CD4-positive, CD25-positive, alpha-beta regulatory T cell (primary cell): Measurements from ENCODE around the gene GBF1. TPM values are rescaled to one million over a fixed set of nuclear protein-coding genes. Genes with fewer than 3 reads are reported as not detected.

Source experiments
- ATAC-seq, 2 donors: fragments of 150-1000 bp; cut with Tn5 transposase; one replicate each; pipeline ENCODE4 v1.10.0; 2021; ENCODE audit warnings: low read depth in 2 of 2, moderate number of reproducible peaks in 2 of 2, moderate library complexity in 1 of 2
- DNase-seq, 3 donors: peaks; one replicate each; pipeline versions ENCODE4 v3.0.0 to v3.0.0-alpha.2; 2012 to 2022; ENCODE audit warnings: mixed read lengths in 1 of 3
- H3K27ac ChIP-seq: one replicate; pipeline ENCODE4 v1.7.0; 2013; ENCODE audit warnings: mild to moderate bottlenecking, low read length; ENCODE audit not compliant: insufficient read depth, poor library complexity, severe bottlenecking
- H3K27me3 ChIP-seq: one replicate; pipeline ENCODE4 v1.7.0; 2013; ENCODE audit warnings: low read length; ENCODE audit not compliant: control insufficient read depth, insufficient read depth
- H3K36me3 ChIP-seq: one replicate; pipeline ENCODE4 v1.7.0; 2013; ENCODE audit warnings: mild to moderate bottlenecking, low read length, moderate library complexity; ENCODE audit not compliant: control insufficient read depth, insufficient read depth
- H3K4me1 ChIP-seq: 2 replicates; pipeline ENCODE4 v1.7.0; 2013; ENCODE audit warnings: mild to moderate bottlenecking, low read length; ENCODE audit not compliant: insufficient read depth, control insufficient read depth, poor library complexity, severe bottlenecking
- H3K4me3 ChIP-seq: one replicate; pipeline ENCODE4 v1.7.0; 2013; ENCODE audit warnings: low read depth, mild to moderate bottlenecking, low read length, moderate library complexity
- H3K9me3 ChIP-seq, 2 experiments: 1 replicate in 1 of 2; 2 replicates in 1 of 2; pipeline ENCODE4 v1.7.0; 2013; ENCODE audit warnings: low read length in 2 of 2, mild to moderate bottlenecking in 1 of 2, moderate library complexity in 1 of 2; ENCODE audit not compliant: control insufficient read depth in 2 of 2
- H3K27ac Mint-ChIP-seq, 3 donors: one replicate each; pipeline ENCODE4 v1.8.0; 2020 to 2022; ENCODE audit warnings: mild to moderate bottlenecking in 3 of 3, mixed read lengths in 3 of 3, moderate library complexity in 2 of 3
- H3K27me3 Mint-ChIP-seq: one replicate; pipeline ENCODE4 v1.8.0; 2022; ENCODE audit warnings: mild to moderate bottlenecking, mixed read lengths
- H3K36me3 Mint-ChIP-seq: one replicate; pipeline ENCODE4 v1.8.0; 2020; ENCODE audit warnings: mixed read lengths
- H3K4me1 Mint-ChIP-seq, 4 donors: one replicate each; pipeline ENCODE4 v1.8.0; 2020 to 2022; ENCODE audit warnings: mixed read lengths in 4 of 4, mild to moderate bottlenecking in 1 of 4
- H3K4me3 Mint-ChIP-seq, 4 donors: one replicate each; pipeline ENCODE4 v1.8.0; 2020 to 2022; ENCODE audit warnings: mild to moderate bottlenecking in 4 of 4, mixed read lengths in 4 of 4, moderate library complexity in 3 of 4
- H3K9me3 Mint-ChIP-seq, 7 donors: one replicate each; pipeline ENCODE4 v1.8.0; 2020 to 2022; ENCODE audit warnings: mixed read lengths in 7 of 7, mild to moderate bottlenecking in 3 of 7, moderate library complexity in 2 of 7
- polyA plus RNA-seq, 4 donors: library from polyadenylated mRNA; unstranded; fragments of 300-500 nt; fragmentation: Illumina TruSeq; gene quantifications; one replicate each; pipeline ENCODE4 v1.2.3, GENCODE V29; 2021
- total RNA-seq: library from RNA; stranded (reverse); gene quantifications from one replicate; pipeline ENCODE4 v1.2.3, GENCODE V29; 2022

The GBF1 gene
- total and polyA plus RNA-seq, 5 donors from 2014 or later = 8.8 to 45.6 (median 10.0) TPM

- H3K27me3 Mint-ChIP-seq = no peaks in the 10 kb centered on the region
- DNase-seq (no peak), ATAC-seq (no peak)
- peaks cover 3% of the 10 kb centered on the region for H3K36me3 Mint-ChIP-seq
- H3K9me3 Mint-ChIP-seq = no peaks in the 10 kb centered on the region
- Histone ChIP-seq H3K36me3 (peaks cover 4% of the 10 kb centered on the region), H3K4me3 (no peak overlapping the region), H3K9me3 (no peaks in the 10 kb centered on the region), H3K27ac (no peak overlapping the region), H3K4me1 (peaks cover 7% of the 10 kb centered on the region), H3K27me3 (no peaks in the 10 kb centered on the region)
- peaks cover 19 to 64% (median 29%) of the 10 kb centered on the region in 4 donors for H3K4me1 Mint-ChIP-seq
- H3K27ac Mint-ChIP-seq = no peak overlapping the region
- no peak overlapping the region for H3K4me3 Mint-ChIP-seq
Measured at GRCh38 chr10:102275343-102275742, 30.0 kb downstream of the GBF1 start.

GRCh38 chr10:102279104-102279503 lies 33.8 kb downstream of the GBF1 start:
- Histone ChIP-seq H3K27ac (no peak overlapping the region), H3K9me3 (no peaks in the 10 kb centered on the region), H3K36me3 (peaks cover 4% of the 10 kb centered on the region), H3K4me1 (peaks cover 26% of the 10 kb centered on the region), H3K27me3 (no peaks in the 10 kb centered on the region), H3K4me3 (no peak overlapping the region)
- Mint-ChIP-seq H3K27ac (no peak overlapping the region), H3K9me3 (no peaks in the 10 kb centered on the region), H3K4me1 (peaks cover 31 to 64% (median 37%) of the 10 kb centered on the region in 4 donors), H3K4me3 (no peak overlapping the region), H3K36me3 (peaks cover 4% of the 10 kb centered on the region), H3K27me3 (no peaks in the 10 kb centered on the region)
- ATAC-seq (no peak), DNase-seq (no peak)

- no peak for DNase-seq
- no peak overlapping the region for H3K27ac ChIP-seq
- H3K27me3 ChIP-seq = no peaks in the 10 kb centered on the region
- peaks cover 4% of the 10 kb centered on the region for H3K36me3 Mint-ChIP-seq
- peak overlapping the region; percentile 4 for H3K4me3 ChIP-seq
- no peak for ATAC-seq
- no peaks in the 10 kb centered on the region for H3K27me3 Mint-ChIP-seq
- peaks cover 33 to 72% (median 48%) of the 10 kb centered on the region in 4 donors for H3K4me1 Mint-ChIP-seq
- peaks cover 34% of the 10 kb centered on the region for H3K4me1 ChIP-seq
- no peaks in the 10 kb centered on the region for H3K9me3 Mint-ChIP-seq
- H3K9me3 ChIP-seq = no peaks in the 10 kb centered on the region
- peak overlapping the region; percentile 8 to 96 (median 75) for H3K27ac Mint-ChIP-seq
- H3K4me3 Mint-ChIP-seq = peak overlapping the region in 2 of 4 donors; percentile 53 to 67
- H3K36me3 ChIP-seq = peaks cover 4% of the 10 kb centered on the region
Measured at GRCh38 chr10:102280397-102281101, 35.2 kb downstream of the GBF1 start.

- Mint-ChIP-seq H3K9me3 (no peaks in the 10 kb centered on the region), H3K27me3 (no peaks in the 10 kb centered on the region), H3K4me1 (peaks cover 33 to 75% (median 52%) of the 10 kb centered on the region in 4 donors), H3K27ac (peak overlapping the region; percentile 8 to 75 (median 72)), H3K4me3 (no peak overlapping the region), H3K36me3 (peaks cover 7% of the 10 kb centered on the region)
- no peak for ATAC-seq
- DNase-seq = no peak
- Histone ChIP-seq H3K4me1 (peaks cover 34% of the 10 kb centered on the region), H3K27ac (no peak overlapping the region), H3K4me3 (no peak overlapping the region), H3K36me3 (peaks cover 4% of the 10 kb centered on the region), H3K9me3 (no peaks in the 10 kb centered on the region), H3K27me3 (no peaks in the 10 kb centered on the region)
Measured at GRCh38 chr10:102281102-102281487, 35.8 kb downstream of the GBF1 start.

GRCh38 chr10:102283488-102283887 lies 38.2 kb downstream of the GBF1 start:
- Histone ChIP-seq H3K27ac (peak overlapping the region; percentile 42), H3K4me1 (peaks cover 34% of the 10 kb centered on the region), H3K36me3 (peaks cover 14% of the 10 kb centered on the region), H3K27me3 (no peaks in the 10 kb centered on the region), H3K4me3 (peak overlapping the region; percentile 60), H3K9me3 (no peaks in the 10 kb centered on the region)
- Mint-ChIP-seq H3K4me1 (peaks cover 32 to 76% (median 54%) of the 10 kb centered on the region in 4 donors), H3K36me3 (peaks cover 20% of the 10 kb centered on the region), H3K27me3 (no peaks in the 10 kb centered on the region), H3K4me3 (peak overlapping the region in 3 of 4 donors; percentile 19 to 77 (median 32)), H3K27ac (peak overlapping the region; percentile 31 to 93 (median 62)), H3K9me3 (no peaks in the 10 kb centered on the region)
- DNase-seq (no peak), ATAC-seq (no peak)

- Mint-ChIP-seq H3K4me1 (peaks cover 28 to 72% (median 52%) of the 10 kb centered on the region in 4 donors), H3K36me3 (peaks cover 20% of the 10 kb centered on the region), H3K9me3 (no peaks in the 10 kb centered on the region), H3K27me3 (no peaks in the 10 kb centered on the region), H3K4me3 (peak overlapping the region; percentile 16 to 77 (median 26)), H3K27ac (peak overlapping the region; percentile 62 to 93 (median 68))
- Histone ChIP-seq H3K4me1 (peaks cover 34% of the 10 kb centered on the region), H3K4me3 (peak overlapping the region; percentile 60), H3K36me3 (peaks cover 14% of the 10 kb centered on the region), H3K27ac (no peak overlapping the region), H3K9me3 (no peaks in the 10 kb centered on the region), H3K27me3 (no peaks in the 10 kb centered on the region)
- DNase-seq (peak in 1 of 3 donors; percentile 86), ATAC-seq (peak; percentile 57 to 78)
Measured at GRCh38 chr10:102283890-102284289, 38.6 kb downstream of the GBF1 start.

GRCh38 chr10:102284531-102284930 lies 39.2 kb downstream of the GBF1 start:
- no peaks in the 10 kb centered on the region for H3K9me3 ChIP-seq
- Mint-ChIP-seq H3K36me3 (peaks cover 20% of the 10 kb centered on the region), H3K4me3 (peak overlapping the region in 3 of 4 donors; percentile 18 to 32 (median 19)), H3K9me3 (no peaks in the 10 kb centered on the region), H3K27me3 (no peaks in the 10 kb centered on the region), H3K27ac (peak overlapping the region in 1 of 3 donors; percentile 57), H3K4me1 (peaks cover 26 to 68% (median 53%) of the 10 kb centered on the region in 4 donors)
- H3K27me3 ChIP-seq = no peaks in the 10 kb centered on the region
- peaks cover 34% of the 10 kb centered on the region for H3K4me1 ChIP-seq
- H3K27ac ChIP-seq = no peak overlapping the region
- peak overlapping the region; percentile 60 for H3K4me3 ChIP-seq
- DNase-seq (no peak), ATAC-seq (no peak)
- peaks cover 14% of the 10 kb centered on the region for H3K36me3 ChIP-seq

GRCh38 chr10:102285133-102285532 lies 39.8 kb downstream of the GBF1 start:
- DNase-seq (peak in 1 of 3 donors; percentile 43), ATAC-seq (no peak)
- Mint-ChIP-seq H3K27me3 (no peaks in the 10 kb centered on the region), H3K36me3 (peaks cover 20% of the 10 kb centered on the region), H3K4me3 (peak overlapping the region in 1 of 4 donors; percentile 45), H3K4me1 (peaks cover 26 to 65% (median 48%) of the 10 kb centered on the region in 4 donors), H3K27ac (peak overlapping the region in 1 of 3 donors; percentile 57), H3K9me3 (no peaks in the 10 kb centered on the region)
- Histone ChIP-seq H3K4me1 (peaks cover 33% of the 10 kb centered on the region), H3K4me3 (no peak overlapping the region), H3K36me3 (peaks cover 14% of the 10 kb centered on the region), H3K9me3 (no peaks in the 10 kb centered on the region), H3K27ac (no peak overlapping the region), H3K27me3 (no peaks in the 10 kb centered on the region)
